NOMO-1 treated with DMSO at 0.1 percent for 48 hours (cell line): ENCODE data around the gene PTPRA.

Experiments
- DNase-seq: peaks from one replicate; lab custom pipeline; 2025; ENCODE audit not compliant: unreplicated experiment; lab: John Stamatoyannopoulos, UW

Gene PTPRA

DNA sequence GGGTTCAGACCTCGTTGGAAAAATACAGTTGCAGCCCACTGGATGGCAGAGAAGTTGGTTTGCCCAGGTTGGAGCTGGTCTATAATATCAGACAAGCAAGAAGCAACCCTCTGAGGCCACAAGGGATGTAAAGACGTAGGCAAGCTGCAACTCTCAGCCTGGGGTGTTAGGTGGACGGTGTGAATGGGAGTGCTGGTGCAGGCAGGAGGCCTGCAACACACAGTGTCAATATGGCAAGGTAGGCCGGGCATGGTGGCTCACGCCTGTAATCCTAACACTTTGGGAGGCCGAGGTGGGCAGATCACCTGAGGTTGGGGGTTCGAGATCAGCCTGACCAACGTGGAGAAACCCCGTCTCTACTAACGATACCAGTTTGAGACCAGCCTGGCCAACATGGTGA, 22.2 kb upstream of the PTPRA start:
- DNase-seq = no peak

DNA sequence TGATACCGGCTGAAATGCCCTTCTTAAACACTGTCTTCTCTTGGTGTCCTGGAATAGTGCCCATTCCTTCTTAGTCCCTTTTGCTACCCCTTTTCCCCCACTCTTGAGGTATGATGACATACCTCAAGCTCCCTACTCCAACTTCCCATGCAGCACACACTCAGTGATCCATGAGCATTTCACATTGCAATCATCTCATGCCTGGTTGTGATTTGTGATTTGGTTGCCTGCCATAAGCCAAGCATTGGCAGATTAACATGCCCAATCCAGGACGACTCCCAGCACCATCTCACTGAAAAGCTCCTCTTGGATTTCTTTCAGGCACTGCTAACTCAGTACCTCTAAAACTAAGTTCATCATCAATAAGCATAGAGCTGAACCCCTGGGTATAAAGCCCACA, 14.7 kb upstream of the PTPRA start:
- DNase-seq = no peak

DNA sequence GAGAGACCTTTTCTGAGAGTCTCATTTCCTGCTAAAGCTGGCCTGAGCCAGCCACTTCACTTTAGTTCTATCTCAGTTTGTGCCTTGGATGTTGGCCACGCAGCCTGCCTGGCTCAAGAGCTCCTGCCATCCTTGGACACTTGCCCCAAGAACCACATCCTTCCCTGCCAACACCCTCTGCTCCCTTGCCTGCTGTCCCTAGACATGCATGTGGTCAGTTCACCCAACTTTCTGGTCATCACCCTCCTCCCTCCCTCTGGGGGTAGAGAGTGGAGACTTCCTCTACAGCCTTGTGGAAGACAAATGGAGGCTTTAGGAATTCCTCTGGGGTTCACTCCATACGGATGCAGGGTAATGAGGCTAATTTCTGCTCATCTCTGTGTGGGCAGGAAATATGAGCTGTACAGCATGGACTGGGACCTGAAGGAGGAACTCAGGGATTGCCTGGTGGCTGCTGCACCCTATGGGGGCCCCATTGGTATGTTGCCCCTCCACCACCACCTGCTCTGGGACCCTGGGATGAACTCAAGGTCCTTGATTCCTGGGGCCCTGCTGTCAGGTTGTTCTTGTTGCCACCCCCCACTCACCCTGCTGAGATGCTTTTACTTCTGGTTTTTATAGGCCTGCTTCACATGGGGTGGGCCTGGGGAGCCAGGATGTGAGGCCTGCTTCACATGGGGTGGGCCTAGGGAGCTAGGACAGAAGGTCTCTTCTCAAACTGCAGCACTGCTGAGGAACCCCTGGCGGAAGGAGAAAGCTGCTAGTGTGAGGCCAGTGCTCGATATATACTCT, 13.8 kb upstream of the PTPRA start:
- no peak for DNase-seq

GRCh38 chr20:2864626-2865025, 8.7 kb upstream of the PTPRA start:
- no peak for DNase-seq

- DNase-seq = no peak
Measured at GRCh38 chr20:2865101-2865500, 8.2 kb upstream of the PTPRA start.

GRCh38 chr20:2865630-2866029, 7.7 kb upstream of the PTPRA start:
- DNase-seq = no peak

DNA sequence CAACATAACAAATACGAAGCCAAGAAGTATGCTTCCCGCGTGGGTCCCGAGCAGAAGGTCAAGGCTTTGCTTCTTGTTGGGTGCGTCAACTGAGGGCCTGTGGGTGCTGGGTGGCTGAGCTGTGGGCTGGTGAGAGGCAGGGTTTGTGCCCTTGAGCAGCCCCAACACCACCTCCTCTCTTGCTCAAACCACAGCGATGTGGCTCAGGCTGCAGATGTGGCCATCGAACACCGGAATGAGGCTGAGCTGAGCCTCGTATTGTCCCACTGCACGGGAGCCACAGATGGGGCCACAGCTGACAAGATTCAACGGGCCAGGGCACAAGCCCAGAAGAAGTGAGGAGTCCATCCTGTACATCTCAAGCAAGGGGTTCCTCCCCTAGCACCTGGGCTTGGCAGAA, 7.0 kb upstream of the PTPRA start:
- DNase-seq = no peak

- DNase-seq = no peak
Measured at GRCh38 chr20:2867081-2867864, 6.0 kb upstream of the PTPRA start.

DNA sequence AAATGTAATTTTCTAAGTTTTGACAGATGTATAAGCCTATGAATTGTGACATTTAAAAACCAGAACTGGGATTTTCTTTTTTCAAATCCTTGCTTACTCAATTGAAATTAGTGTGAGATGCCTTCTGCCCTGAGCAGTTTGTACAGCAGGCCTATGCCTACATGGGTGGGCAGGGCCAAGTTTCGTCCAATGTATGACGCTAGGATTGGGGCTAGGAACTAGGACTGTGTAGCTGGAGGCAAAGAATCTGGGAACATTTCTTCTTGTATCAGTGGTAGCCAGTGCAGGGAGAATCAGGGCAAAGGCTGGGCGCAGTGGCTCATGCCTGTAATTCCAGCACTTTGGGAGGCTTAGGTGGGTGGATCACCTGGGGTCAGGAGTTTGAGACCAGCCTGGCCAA, 3.9 kb upstream of the PTPRA start:
- no peak for DNase-seq

DNA sequence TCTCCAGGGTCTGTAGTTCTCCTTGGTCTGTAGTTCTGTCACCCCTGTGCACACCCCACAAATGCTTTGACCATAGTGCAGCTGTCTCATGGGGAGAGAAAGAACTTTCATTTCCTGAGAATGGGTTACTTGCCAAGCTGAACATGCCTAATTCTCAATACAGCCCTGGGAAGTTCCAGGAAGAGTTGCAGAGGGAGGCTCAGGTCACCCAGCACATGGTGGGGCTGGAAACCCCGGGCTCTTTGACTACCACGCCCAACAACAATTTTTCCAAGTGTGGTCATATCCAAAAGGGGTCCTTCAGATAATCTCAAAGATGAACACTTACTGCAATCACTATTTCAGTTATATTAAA, 2.2 kb upstream of the PTPRA start:
- DNase-seq = no peak

GRCh38 chr20:2871661-2872458, 1.4 kb upstream of the PTPRA start:
- DNase-seq = no peak

DNA sequence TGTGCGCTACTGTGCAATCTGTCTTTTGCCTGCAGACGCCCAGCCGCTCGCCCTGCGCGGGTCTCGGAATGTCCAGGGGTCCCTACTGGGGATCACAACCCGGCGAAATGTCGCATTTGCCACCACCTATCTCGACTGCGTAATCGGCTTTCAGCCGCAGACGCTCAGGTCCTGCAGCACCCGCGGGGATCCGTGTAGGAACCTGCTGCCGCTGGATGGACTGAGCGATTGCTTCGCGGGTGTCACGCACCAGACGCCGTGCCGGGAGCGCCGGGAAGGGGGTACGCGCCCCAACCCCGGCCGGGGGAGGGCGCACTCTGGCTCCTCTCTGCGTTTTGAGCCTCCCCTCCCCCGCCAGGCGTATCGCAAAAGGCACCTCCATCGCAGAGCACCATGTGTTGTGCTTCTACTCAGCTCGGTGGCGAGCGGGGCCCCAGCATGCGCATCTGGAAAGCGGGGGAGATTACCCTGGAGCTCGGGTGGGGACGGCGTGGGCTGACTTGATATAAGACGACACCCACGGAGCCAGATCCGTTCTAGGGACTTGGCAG, 747 bp upstream of the PTPRA start:
- peak; percentile 44 for DNase-seq

GRCh38 chr20:2873747-2874041, 413 bp downstream of the PTPRA start:
- DNase-seq = no peak

- DNase-seq = no peak
Measured at GRCh38 chr20:2874456-2874855, 1.2 kb downstream of the PTPRA start.

- DNase-seq = no peak
Measured at GRCh38 chr20:2875690-2876203, 2.5 kb downstream of the PTPRA start.

DNA sequence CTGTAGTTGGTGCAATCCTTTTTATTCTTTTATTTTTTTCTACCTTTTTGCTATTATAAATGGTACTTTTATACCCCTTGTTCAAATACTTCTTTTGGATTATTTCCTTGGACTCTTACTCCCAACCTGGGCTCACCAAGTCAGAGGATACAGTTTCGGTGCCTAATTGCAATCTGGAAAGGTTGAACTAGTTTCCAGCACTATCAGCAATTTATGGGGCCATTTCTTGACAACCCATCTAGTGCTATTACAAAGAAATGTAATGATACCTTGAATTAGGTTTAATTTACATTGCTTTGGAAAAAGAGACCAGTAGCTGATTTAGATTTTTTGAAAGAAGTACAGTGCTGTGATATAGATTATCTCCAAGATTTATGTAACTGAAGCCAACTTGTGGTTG, 5.2 kb downstream of the PTPRA start:
- no peak for DNase-seq

GRCh38 chr20:2879146-2879545, 5.9 kb downstream of the PTPRA start:
- DNase-seq = no peak

DNA sequence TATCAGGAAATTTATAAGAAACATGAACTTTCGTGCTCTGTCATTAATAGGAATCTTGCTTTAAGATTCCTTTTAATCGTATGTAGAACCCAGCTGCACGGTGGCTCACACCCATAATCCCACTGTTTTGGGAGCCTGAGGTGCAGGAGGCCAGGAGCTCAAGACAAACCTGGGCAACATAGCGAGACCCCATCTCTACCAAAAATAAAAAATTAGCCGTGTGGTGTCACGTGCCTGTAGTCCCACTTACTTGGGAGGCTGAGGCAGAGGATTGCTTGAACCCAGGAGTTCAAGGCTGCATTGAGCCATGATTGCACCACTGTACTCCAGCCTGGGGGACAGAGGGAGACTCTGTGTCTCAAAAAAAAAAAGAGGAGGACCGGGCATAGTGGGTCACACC, 7.4 kb downstream of the PTPRA start:
- no peak for DNase-seq

DNA sequence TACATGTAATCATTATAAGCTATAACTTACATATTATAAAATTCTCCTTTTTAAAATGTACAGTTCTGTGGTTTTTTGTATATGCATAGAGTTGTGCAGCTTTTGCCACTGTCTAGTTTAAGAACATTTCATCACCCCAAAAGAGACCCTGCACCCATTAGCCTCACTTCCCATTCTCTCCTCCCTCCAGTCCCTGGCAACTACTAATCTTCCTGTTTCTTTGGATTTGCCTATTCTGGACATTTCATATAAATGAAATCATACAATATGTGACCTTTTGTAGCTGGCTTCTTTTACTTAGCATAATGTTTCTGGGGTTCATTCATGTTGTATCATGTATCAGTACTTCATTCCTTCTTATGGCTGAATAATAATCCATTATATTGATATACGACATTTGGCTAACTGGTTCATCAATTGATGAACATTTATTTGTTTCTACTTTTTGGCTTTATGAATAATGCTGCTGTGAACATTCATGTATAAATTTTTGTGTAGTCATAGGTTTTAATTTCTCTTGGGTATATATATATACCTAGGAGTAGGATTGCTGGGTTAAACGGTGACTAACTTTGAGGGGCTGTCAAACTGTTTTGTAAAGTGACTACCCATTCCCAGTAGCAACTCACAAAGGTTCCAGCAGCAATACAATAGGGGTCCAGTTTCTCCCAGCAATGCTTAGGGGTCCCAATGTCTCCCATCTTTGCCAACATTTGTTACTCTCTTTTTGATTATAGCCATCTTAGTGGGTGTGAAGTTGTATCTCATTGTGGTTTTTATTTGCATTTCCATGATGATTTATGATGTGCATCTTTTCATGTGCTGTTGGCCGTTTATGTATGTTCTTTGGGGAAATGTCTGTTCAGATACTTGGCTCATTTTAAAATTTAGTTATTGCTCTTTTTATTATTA, 10.7 kb downstream of the PTPRA start:
- DNase-seq = no peak

DNA sequence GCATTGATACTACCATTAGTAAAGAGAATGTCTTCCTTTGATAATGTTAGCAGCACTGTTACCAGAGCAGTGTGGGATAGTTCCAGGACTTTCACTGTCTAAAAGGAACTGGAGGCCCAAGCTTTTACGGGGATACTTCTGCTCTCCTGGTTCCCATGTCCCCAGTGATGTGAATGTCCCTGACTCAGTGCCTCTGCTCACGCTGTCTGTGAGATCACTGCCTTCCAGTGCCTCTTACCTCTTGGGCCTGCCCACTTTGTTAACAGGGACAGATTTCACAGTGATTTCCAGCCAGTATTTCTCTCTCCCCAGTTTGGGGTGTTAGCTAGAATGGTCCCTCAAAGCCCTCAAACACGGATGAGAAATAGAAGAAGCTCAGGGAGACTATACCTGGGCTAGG, 14.4 kb downstream of the PTPRA start:
- DNase-seq = no peak
